AG08395 (cell line): ENCODE results near the gene PASD1.

Experiments
- DNase-seq: peaks from one replicate; pipeline ENCODE4 v3.0.0; 2012; ENCODE audit warnings: mixed read lengths, low spot score

The PASD1 gene

DNA sequence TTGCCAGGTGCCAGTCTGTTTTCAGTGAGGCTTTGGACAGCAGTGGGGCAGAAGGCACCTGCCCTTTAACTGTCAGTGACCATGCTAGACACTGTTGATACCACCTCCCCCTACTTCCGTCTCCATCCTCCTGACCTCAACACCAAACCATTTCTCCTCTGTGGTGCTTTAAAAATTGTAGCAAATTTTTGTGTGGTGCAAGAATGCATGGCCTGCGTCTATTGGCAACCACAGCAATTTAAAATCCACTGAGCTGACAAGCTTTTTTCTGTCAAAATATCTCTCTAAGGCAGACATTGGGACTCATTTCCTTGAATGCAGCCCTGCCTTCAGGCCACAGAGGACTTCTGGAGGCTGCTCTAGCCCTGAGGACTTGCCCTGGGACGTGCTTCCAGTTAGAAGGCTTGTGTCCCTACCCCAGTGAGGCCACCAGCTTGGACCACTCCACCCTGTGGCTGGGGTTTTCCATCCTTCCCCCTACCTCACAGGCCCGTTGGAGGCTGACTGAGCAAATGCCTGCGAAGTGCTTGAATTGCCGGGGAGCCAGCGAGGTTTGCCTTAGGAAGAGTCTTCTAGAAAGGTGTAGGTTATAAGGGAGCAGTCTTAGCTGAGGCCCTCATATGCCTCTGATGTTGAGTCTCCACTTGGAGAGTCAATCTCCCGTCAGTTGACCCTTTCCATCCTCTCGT, 138.7 kb downstream of the PASD1 start:
- DNase-seq, result no peak

DNA sequence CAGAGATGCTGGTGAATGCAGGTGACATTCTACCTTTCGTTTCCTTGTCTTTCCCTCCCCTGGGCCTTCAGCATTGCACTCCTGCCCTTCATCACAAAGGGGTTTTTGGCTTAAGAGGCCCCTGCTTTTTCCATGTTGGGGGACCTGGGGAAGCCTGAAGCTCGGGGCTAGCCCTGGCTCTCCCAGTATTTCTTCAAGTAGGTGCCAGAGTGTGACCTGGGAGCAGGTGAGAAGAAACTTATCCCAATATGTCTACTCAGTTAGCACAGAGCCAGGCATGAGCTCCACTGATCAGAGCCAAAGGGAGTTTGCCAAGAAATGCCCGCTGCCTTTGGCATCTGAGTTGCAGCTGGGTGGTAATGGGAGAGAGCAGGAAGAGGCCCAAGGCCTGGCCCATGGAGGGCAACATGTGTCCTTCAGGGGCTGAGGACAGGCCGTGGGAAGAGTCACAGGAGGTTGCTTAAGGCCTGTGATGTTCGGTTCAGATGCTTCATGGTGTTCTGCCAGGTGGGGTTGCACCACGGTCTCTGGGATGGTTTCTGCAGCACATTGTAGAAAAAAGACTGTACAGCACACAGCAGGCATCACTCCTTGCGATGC, 139.4 kb downstream of the PASD1 start:
- no peak for DNase-seq

DNA sequence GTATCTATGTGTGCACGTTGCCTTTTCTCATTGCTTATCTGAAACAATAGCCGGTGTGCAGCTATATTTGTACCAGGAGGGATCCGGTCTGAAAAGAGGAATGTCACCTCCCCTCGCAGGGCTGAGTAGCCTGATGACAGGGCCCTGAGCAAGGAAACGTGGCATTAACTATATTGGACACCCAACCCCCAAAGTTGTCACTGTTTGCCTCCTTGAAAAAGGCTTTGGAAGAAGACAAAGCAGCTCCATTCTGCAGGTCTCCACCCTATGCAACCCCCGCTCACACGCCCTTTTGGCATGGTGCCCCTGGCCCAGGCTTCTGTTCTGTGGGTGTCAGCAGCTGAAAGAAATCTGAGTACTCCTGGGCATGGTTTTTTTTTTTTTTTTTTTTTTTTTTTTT, 140.0 kb downstream of the PASD1 start:
- DNase-seq, result no peak

DNA sequence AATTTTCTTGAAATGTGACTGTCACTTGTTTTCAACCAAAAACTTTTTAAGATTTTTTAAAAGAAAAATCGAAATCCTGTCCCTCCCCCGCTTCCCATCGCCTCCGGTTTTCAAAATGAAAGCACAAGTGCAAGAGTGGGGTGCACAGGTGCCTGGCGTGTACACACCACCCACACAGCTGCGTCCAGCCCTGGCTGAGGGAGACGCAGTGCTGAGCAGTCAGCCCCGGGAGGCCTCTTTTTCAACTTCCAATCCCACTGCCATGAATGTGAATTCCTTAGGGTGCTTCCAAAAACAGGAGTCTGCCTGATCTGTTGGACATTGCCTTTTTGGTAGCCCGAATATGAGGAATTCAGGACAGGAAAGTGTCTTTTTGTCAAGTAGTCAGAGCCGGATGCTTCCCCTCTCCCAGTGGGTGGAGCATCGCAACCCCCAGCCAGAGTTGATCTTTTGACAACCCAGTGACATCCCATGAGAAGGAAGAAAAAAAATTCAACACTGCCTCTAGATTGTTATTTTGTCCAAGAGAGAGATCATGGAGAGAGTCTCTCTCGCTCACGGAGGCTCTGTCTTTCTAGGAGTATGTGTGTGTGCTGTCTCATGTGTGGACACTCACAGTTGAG, 140.7 kb downstream of the PASD1 start:
- DNase-seq, result no peak

DNA sequence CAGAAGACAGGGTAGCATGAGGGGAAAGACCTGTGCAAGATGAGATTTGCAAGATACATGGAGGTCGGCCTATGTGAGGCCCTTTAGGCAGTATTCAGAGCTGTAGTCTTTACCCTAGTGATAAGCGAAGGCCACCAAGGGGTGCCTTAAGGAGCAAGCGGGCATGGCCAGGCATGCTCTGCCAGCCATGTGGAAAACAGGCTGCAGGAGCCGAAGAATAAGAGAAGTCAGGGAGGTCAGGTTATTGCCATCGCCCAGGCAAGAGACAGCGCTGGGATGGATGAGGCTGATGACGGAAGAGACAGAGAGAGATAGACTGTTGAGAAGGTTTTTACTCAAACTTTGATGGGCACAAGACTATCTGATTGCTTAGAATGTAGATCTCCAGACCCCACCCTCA, 145.3 kb downstream of the PASD1 start:
- DNase-seq, result no peak

DNA sequence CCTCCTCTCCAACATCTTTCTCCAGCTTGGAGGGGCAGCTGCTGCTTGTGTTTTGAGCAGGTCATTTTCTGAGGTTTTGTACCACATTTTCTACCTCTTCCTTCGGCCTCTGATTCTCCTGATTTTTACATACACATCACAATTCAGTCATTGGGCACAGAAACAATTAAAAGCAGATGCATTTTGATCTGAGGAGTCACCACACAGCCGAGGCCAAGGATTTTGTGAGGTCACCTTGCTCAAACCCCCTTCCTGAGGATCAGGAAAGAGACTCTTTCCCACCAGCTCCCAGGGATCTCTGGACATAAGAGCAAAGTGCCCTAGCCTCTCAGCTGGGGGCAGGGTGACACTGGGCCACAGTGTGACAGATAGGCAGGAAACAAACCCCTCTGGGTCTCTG, 147.0 kb downstream of the PASD1 start:
- DNase-seq, result no peak

DNA sequence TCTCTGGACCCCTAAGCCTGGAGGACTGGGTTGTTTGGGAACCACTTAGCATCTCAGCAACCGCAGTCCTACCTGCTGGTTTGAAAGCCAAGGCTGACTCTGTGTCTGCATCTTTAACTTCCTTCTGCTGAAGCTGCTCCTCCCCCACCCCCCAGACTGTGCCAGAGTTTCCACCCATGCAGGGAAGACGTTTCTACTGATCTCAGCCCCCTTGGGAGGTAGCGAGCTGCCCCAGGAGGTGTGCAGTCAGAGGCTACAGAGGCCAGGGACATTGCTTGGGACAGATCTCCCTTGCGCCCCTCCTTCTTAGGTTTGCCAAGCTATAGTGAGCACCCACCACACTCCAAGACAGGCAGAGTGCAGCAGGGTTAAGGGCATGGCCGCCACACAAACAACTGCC, 147.7 kb downstream of the PASD1 start:
- DNase-seq, result no peak

DNA sequence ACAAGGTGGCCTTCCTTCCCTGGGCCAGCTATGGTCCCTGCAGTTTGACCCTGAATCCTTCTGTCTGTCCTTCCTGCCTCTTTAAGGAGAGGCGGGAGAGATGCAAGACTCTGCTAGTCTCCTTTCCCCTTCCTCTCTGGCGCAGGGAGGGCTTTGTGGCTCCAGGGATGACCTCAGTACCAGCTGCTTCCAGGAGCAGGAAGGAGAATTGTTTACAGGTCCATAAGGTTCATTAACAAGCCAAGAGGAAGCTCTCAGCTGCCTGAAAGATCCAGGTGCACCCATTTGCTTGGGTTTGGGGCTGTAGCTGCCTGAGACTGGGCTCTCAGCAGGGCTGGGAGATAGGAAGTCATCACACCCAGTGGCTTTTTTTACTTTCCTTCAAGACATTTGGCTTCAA, 148.3 kb downstream of the PASD1 start:
- no peak for DNase-seq

DNA sequence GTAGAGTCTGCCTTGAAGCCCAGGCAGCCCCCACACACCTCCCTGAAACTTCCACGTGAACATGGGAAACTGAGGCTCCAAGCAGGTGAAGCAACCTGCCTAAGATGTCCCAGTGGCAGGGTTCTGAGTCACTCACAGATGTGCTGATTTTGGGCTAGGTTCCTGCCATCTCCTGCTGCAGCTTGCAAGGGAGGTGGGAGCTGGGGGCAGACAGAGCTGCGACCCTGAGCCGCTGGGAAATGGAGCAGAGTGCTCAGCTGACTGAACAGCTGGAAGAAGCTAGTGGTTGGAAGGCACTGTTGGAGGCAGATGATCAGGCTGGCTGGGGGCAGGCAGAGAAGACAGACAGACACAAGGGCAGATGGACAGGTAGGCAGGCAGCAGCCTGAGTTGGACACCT, 148.8 kb downstream of the PASD1 start:
- DNase-seq, result no peak

DNA sequence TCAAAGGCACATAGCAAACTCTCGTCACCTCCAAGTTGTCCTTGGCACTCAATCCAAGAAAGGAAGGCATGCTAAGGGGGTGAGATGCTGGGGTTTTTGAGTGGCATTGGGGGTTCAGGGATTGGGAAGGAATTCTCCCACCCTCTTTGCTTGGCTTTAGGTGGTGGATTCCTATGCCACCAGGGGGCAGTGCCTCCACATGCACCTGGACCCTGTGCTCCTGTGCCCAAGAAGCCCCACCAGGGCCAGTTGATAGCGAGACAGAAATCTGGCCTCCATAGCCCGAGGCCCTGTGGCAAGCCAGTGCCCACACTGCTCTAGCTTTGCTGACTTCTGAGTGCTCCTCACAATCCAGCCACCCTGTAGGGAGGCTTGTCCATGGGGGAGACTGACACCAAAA, 150.4 kb downstream of the PASD1 start:
- peak; percentile 27 for DNase-seq

DNA sequence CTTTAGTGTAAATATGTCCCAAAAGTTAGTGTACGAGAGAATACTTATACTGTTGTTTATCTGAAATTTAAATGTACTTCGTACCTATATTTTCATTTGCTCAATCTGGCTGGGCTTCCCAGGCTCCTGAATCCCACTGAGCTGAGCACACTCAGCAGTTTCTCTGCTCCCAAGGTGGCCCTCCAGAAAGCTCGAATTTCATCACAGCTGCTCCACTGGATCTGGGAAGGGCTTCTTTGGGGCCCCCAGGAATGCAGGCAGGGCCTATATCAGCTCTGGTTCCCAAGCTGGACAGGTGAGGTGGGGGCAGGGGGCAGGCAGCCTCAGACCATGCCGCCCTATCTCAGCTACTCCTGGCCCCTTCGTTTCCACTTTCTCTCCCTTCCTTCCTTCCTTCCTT, 150.9 kb downstream of the PASD1 start:
- DNase-seq, result no peak

DNA sequence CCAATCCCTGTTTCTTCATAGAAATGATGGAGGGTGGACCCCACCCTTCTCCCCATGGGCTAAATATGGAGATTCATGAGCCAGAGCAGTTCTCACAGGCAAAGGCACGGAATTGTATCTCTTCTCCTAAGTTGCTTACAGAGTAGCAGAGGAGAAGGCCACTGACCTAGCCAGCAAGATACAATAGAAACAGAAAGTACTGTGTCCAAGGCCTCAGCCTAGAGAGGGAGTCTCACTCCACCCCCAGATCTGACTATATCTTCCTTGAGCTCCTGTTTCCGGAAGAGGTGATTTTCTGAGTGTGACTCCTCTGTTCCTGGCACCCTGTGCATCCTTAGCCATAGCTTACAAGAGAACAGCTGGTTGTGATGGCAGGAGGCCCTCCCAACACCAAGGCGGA, 152.3 kb downstream of the PASD1 start, which contains the start of gene FATE1:
Gene FATE1 (plus strand): TSS at position 284 of the 400 bp plus-strand sequence. CDS start 85 bp downstream, at position 369.
- DNase-seq, result no peak

DNA sequence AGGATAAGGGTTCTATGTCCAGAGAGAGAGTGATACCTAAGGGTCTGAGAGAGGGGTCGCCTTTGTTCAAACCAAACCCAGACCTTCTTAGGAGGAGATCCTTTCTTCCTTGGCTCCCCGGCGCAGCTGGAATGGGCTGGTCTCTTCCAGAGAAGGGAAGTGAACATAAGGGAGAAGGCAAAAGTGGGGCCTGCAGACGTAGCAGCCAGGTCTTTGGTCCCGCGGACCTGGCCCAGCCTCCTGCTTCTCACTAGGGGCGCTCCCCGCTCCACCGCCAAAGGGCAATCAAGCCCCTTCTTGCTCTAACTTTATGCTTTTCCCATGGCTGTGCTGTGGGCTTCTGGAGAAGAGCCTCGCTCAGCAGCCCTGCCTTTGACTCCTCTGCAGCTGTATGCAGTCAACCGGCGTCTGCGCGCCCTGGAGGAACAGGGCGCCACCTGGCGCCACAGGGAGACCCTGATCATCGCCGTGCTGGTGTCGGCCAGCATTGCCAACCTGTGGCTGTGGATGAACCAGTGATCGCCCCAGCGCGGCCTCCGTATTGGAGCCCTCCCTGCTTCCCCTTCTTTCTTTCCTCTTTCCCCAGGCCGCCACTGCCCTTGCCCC, 158.9 kb downstream of the PASD1 start:
- DNase-seq, result peak; percentile 47

DNA sequence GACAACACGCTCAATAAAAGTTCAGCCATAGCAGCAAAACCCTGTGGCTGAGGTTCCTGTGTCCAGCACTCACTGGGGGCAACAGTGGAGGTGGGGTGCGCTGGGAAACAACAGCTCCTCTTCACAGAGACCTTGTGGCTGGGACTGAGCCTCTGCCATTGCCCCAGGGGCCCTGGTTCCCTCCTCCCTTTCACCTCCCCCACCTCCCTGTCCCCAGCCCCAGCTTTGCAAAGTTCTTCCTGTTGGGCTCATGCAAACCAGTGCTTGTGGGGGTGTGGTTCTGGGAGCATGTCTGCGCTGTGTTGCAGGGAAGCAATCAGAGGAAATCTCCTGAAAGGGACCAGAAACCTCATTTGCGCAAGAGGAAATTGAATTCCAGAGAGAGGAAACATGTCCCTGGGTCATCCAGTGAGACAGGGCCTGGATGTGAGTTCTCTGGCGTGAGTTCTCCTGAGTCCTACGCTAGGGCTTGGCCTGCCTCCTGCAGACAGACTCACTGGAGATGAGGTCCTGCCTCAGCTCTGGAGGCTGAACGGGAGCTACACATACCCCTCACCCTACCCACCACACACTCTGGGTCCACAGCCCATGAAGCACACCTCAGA, 159.8 kb downstream of the PASD1 start:
- DNase-seq, result no peak

DNA sequence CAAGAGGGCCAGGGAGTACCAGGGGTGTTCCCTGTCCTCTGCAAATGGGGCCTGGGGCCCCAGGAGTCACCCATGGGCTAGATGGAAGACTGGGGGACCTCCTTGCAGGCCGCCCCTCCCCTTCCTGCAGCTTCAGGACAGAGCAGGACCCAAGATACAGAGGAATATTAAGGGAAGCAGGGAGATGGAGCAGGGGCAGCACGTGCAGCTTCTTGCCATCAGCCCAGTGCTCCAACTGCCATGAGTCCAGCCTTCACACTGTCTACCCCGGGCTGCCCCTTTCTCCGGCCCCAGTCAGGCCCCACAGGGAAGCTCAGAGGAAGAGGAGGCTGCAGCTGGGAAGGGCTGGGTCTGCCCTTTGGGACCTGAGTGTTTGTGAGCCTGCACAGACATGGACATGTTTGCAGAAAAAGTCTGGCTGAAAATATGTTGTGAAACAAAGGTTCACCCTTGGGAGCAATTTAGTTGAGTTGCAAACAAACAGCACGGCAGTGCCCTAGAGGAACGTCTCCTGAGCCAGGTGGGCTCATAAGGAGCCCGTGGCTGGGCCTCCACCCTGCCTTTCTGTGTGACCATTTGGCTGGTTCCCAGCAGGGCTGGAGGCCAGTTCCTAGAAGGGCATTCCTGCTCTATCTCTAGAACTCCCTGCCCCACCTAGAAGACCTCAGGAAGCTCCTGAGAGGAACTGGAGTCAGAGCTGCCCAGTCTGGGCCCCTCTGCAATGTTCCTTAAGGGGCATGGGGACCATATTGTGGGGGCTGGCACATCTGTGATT, 161.3 kb downstream of the PASD1 start:
- DNase-seq, result no peak

DNA sequence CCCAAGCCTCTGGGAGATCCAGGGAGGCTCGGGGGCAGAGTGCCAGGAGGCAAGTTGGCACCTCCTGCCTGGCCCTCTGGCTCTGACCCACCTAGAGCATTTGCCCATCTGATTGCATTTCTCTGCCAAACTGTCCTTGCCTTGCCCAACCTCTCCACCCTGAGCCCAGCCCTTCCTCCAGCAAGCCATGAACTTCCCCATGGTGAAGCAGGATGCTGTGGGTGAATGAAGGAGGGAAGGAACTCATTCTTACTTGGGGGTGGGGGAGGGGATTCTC, 161.8 kb downstream of the PASD1 start:
- no peak for DNase-seq
